Activated CD4-positive, alpha-beta T cell treated with anti-CD3 and anti-CD28 coated beads, Interleukin-2, amount 50 U/mL, for 16 hours (primary cell): Measurements from ENCODE around the gene PKN3.

Experiments
- DNase-seq: peaks from one replicate; pipeline ENCODE4 v3.0.0-alpha.2; 2020

The PKN3 gene

GRCh38 chr9:128750926-128751595, 48.8 kb downstream of the PKN3 start:
- DNase-seq = no peak

GRCh38 chr9:128753627-128754026, 51.3 kb downstream of the PKN3 start:
- DNase-seq = no peak

- DNase-seq = no peak
Observed at GRCh38 chr9:128757602-128758001, 55.3 kb downstream of the PKN3 start.

- DNase-seq = no peak
Observed at GRCh38 chr9:128762671-128763449, 60.6 kb downstream of the PKN3 start.

GRCh38 chr9:128764361-128764760, 62.1 kb downstream of the PKN3 start:
- peak; percentile 2 for DNase-seq

GRCh38 chr9:128765499-128765898, 63.2 kb downstream of the PKN3 start:
- DNase-seq = no peak

- no peak for DNase-seq
Observed at GRCh38 chr9:128768606-128769005, 66.3 kb downstream of the PKN3 start.
